Stimulated activated CD4-positive, alpha-beta T cell treated with anti-CD3 and anti-CD28 coated beads, Interleukin-1b, Interleukin-23, amount 100 ng/mL, for 4 hours (primary cell): ENCODE results near the gene SUDS3.

Source experiments
- DNase-seq, 2 donors: peaks; one replicate each; pipeline ENCODE4 v3.0.0-alpha.2; 2020; ENCODE audit warnings: low read depth in 2 of 2

SUDS3 gene

DNA sequence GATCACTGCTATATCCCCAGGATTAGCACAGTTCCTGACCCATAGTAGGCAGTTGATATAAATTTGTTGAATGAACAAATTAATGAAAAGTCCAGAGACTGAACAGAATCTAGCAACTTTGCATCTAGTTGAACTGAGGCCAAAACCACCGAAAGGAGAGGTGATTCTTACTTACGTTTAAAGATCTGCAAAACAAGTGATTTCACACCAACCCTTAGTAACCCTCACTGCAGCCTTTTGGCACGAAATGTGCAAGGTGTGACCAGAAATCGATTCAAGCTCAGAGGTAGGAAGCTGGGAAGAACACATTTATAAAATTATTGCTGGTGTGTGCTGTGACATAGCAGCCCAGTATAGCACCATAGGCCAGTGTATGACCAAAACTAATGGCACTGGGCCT lies 70.8 kb downstream of the SUDS3 start:
- no peak for DNase-seq

GRCh38 chr12:118448341-118448740 lies 72.0 kb downstream of the SUDS3 start:
- DNase-seq = no peak

GRCh38 chr12:118455327-118455726 lies 79.0 kb downstream of the SUDS3 start:
- no peak for DNase-seq

DNA sequence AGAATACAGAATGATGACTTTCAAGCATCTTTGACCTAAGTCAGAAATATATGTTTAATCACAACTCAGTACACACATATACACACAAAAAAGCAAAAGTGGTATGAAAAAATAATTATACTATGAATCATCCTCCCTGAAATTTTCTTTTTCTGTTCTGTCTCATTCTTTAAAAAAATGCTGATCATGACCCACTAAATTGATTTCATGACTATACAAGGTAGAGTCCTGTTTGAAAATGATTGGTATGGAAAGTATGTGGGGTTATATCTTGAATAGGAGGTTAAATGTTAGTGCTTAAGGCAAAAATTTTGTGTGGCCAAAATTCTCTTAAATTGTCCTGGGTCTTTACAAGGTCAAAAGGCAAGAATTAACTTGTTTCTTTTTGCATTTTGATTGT lies 80.4 kb downstream of the SUDS3 start:
- no peak for DNase-seq

DNA sequence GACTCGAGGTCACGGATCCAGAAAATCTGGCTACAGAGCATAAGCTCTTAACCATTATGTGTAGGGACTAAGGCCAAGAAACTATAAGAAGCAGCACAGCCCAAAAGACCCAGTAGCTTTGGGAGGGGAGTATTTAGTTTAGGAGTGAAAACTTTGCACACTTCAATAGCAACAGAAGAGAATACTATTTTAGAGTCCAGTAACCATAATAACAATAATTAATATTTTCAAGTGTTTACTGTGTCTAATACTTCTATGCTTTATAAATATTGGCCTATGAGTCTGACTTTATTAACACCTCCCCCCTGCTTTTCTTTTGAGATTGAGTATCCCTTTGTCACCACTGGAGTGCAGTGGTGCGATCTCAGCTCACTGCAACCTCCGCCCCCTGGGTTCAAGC lies 82.8 kb downstream of the SUDS3 start:
- no peak for DNase-seq

- no peak for DNase-seq
These were observed 87.3 kb downstream of the SUDS3 start for GRCh38 chr12:118463677-118464076.

- no peak for DNase-seq
These were observed 89.4 kb downstream of the SUDS3 start for GRCh38 chr12:118465706-118466105.
